SK-N-SH (cell line): Measurements from ENCODE around the gene MAD1L1. TPM values are rescaled to one million over a fixed set of nuclear protein-coding genes. Genes with fewer than 3 reads are reported as not detected.

ENCODE experiments used
- CTCF ChIA-PET: fragments of 300-600, 350-600 bp; formaldehyde crosslinking; extraction: SDS; loops from one replicate; lab custom pipeline; 2021; lab: Yijun Ruan, JAX
- POLR2A ChIA-PET: fragments of 350-600 bp; sonication (Branson Sonifier 250); formaldehyde crosslinking; extraction: SDS; loops from one replicate; lab custom pipeline; 2020; ENCODE audit warnings: antibody characterized with exemption, inconsistent platforms; lab: Yijun Ruan, JAX
- DNase-seq: peaks from one replicate; pipeline ENCODE4 v3.0.0; 2012
- H2AFZ ChIP-seq: fragments of 200-600 bp; sonication (generic); 2 replicates; pipeline ENCODE4 v1.8.1; 2016; ENCODE audit warnings: antibody characterized with exemption, mild to moderate bottlenecking, low read depth
- H3F3A ChIP-seq: fragments of 200-600 bp; sonication (generic); replicated peaks from 2 replicates; pipeline ENCODE3; 2016; ENCODE audit warnings: antibody characterized with exemption, mild to moderate bottlenecking; ENCODE audit not compliant: insufficient read depth
- H3K27ac ChIP-seq, 2 experiments: fragments of 200-500 bp in 1 of 2; fragments of 200-600 bp in 1 of 2; sonication (Bioruptor generic) in 1 of 2; sonication (generic), shearing (Covaris generic) in 1 of 2; 2 replicates each; pipeline versions ENCODE4 v1.5.1 to v1.6.1; 2014 to 2016; ENCODE audit warnings: low read depth in 2 of 2, inconsistent platforms in 1 of 2, low read length in 1 of 2, mild to moderate bottlenecking in 1 of 2, mixed read lengths in 1 of 2
- H3K27me3 ChIP-seq: fragments of 200-600 bp; sonication (generic), shearing (Covaris generic); 2 replicates; pipeline ENCODE4 v1.6.1; 2016; ENCODE audit warnings: mixed run types; ENCODE audit not compliant: insufficient read depth
- H3K36me3 ChIP-seq, 2 experiments: fragments of 200-500 bp in 1 of 2; fragments of 200-600 bp in 1 of 2; sonication (Bioruptor generic) in 1 of 2; sonication (generic) in 1 of 2; replicated peaks in 1 of 2; 2 replicates each; pipeline versions ENCODE3 to v1.5.1; 2014 to 2016; ENCODE audit warnings: low read length in 1 of 2, mild to moderate bottlenecking in 1 of 2; ENCODE audit not compliant: insufficient read depth in 2 of 2, control insufficient read depth in 1 of 2
- H3K4me1 ChIP-seq, 2 experiments: fragments of 200-500 bp in 1 of 2; fragments of 200-600 bp in 1 of 2; sonication (Bioruptor generic) in 1 of 2; sonication (generic), shearing (Covaris generic) in 1 of 2; 2 replicates each; pipeline versions ENCODE4 v1.5.1 to v1.6.1; 2014 to 2016; ENCODE audit warnings: low read depth in 1 of 2, low read length in 1 of 2, mixed run types in 1 of 2; ENCODE audit not compliant: insufficient read depth in 2 of 2, control insufficient read depth in 1 of 2
- H3K4me2 ChIP-seq: fragments of 200-600 bp; sonication (generic), shearing (Covaris generic); 2 replicates; pipeline ENCODE4 v1.6.1; 2017; ENCODE audit warnings: mixed run types
- H3K4me3 ChIP-seq, 2 experiments: fragments of 200-500 bp in 1 of 2; fragments of 200-600 bp in 1 of 2; sonication (Bioruptor generic) in 1 of 2; sonication (generic), shearing (Covaris generic) in 1 of 2; 2 replicates each; pipeline versions ENCODE4 v1.5.1 to v1.8.1; 2014 to 2016; ENCODE audit warnings: low read depth in 2 of 2, inconsistent platforms in 1 of 2, low read length in 1 of 2, mild to moderate bottlenecking in 1 of 2, mixed read lengths in 1 of 2, moderate library complexity in 1 of 2
- H3K79me2 ChIP-seq: fragments of 200-600 bp; sonication (generic); 2 replicates; pipeline ENCODE4 v1.8.1; 2017; ENCODE audit warnings: mild to moderate bottlenecking; ENCODE audit not compliant: insufficient read depth
- H3K9ac ChIP-seq: fragments of 200-600 bp; sonication (generic); 2 replicates; pipeline ENCODE4 v1.6.1; 2017; ENCODE audit warnings: mixed run types
- H3K9me2 ChIP-seq: fragments of 200-600 bp; sonication (generic); 2 replicates; pipeline ENCODE4 v1.6.1; 2017; ENCODE audit warnings: mixed run types
- H3K9me3 ChIP-seq: fragments of 200-600 bp; sonication (generic); 2 replicates; pipeline ENCODE4 v1.6.1; 2017; ENCODE audit warnings: mixed run types, mild to moderate bottlenecking, moderate library complexity
- H4K20me1 ChIP-seq: fragments of 200-600 bp; sonication (generic); 2 replicates; pipeline ENCODE4 v1.6.1; 2017; ENCODE audit warnings: mild to moderate bottlenecking, mixed run types; ENCODE audit not compliant: insufficient read depth
- CHD2 ChIP-seq: fragments of 150-350 bp; IDR thresholded peaks from 2 replicates; pipeline ENCODE4 v1.6.1; 2018; ENCODE audit warnings: low read length; ENCODE audit not compliant: partially characterized antibody
- ELF1 ChIP-seq: IDR thresholded peaks from 2 replicates; pipeline ENCODE4 v1.4.0; 2012
- FOSL2 ChIP-seq: IDR thresholded peaks from 2 replicates; pipeline ENCODE4 v1.4.0; 2012; ENCODE audit warnings: low read depth, mild to moderate bottlenecking, moderate library complexity, borderline replicate concordance
- FOXJ3 ChIP-seq: sonication (generic); formaldehyde crosslinking; IDR thresholded peaks from 2 replicates; pipeline ENCODE4 v1.5.1; 2020; ENCODE audit warnings: mild to moderate bottlenecking, missing genetic modification reagents
- FOXM1 ChIP-seq: IDR thresholded peaks from 2 replicates; pipeline ENCODE4 v1.4.0; 2012; ENCODE audit warnings: low read depth, mild to moderate bottlenecking
- GABPA ChIP-seq: IDR thresholded peaks from 2 replicates; pipeline ENCODE4 v1.4.0; 2012; ENCODE audit warnings: low read depth, mild to moderate bottlenecking
- MAX ChIP-seq: IDR thresholded peaks from 2 replicates; pipeline ENCODE4 v1.4.0; 2012; ENCODE audit warnings: low read depth
- MXI1 ChIP-seq: IDR thresholded peaks from 2 replicates; pipeline ENCODE4 v1.6.1; 2012; ENCODE audit warnings: mild to moderate bottlenecking, low read depth, low read length, improper control_type of control experiment
- NFIC ChIP-seq: IDR thresholded peaks from 2 replicates; pipeline ENCODE4 v1.4.0; 2012; ENCODE audit warnings: borderline replicate concordance
- NRF1 ChIP-seq: IDR thresholded peaks from 2 replicates; pipeline ENCODE4 v1.6.1; 2012; ENCODE audit warnings: low read depth, mild to moderate bottlenecking, low read length
- POLR2AphosphoS5 ChIP-seq: IDR thresholded peaks from 2 replicates; pipeline ENCODE4 v1.6.1; 2012; ENCODE audit warnings: low read depth, low read length
- SIN3A ChIP-seq: IDR thresholded peaks from 2 replicates; pipeline ENCODE4 v1.6.1; 2012; ENCODE audit warnings: low read depth, mild to moderate bottlenecking, low read length, moderate library complexity, borderline replicate concordance
- WGBS: methylation state at CpG from one replicate; pipeline ENCODE4 v1.1.6; 2017; ENCODE audit warnings: low lambda C conversion rate; 5-methylcytosine and 5-hydroxymethylcytosine counted together
- polyA plus RNA-seq, 3 experiments: library from polyadenylated mRNA; depleted of rRNA; stranded (reverse); fragments of >200 nt; gene quantifications; 2 replicates each; pipeline ENCODE4 v1.2.3, GENCODE V29; 2012
- TF ChIP-seq, protein P1 (sequence below): IDR thresholded peaks from 2 replicates; pipeline ENCODE4 v1.4.0; 2012; ENCODE audit warnings: low read depth, borderline replicate concordance
- TF ChIP-seq, protein P2 (sequence below): IDR thresholded peaks from 2 replicates; pipeline ENCODE4 v1.4.0; 2012; ENCODE audit warnings: low read depth, borderline replicate concordance
- TF ChIP-seq, protein P3 (sequence below): fragments of 150-350 bp; IDR thresholded peaks from 2 replicates; pipeline ENCODE4 v1.6.1; 2017; ENCODE audit warnings: antibody characterized with exemption, low read length, low read depth, borderline replicate concordance
- TF ChIP-seq, protein P4 (sequence below): fragments of 150-350 bp; IDR thresholded peaks from 2 replicates; pipeline ENCODE4 v1.6.1; 2016; ENCODE audit warnings: mild to moderate bottlenecking, low read depth, low read length

The MAD1L1 gene
- polyA plus RNA-seq, 1 of the 3 experiments (the other 2 are of a cell fraction), result 46.2 TPM

GRCh38 chr7:2098496-2098895 lies 134.2 kb downstream of the MAD1L1 start:
- no peak overlapping the region for H3K9ac ChIP-seq
- no peaks in the 10 kb centered on the region for H3K27me3 ChIP-seq
- peaks cover 10 to 36% of the 10 kb centered on the region in 2 experiments; a peak in 3 of 4 replicates for H3K4me1 ChIP-seq
- POLR2A ChIA-PET, result no interaction called here
- no peak overlapping the region for H3K27ac ChIP-seq
- H3K36me3 ChIP-seq, result no peaks in the 10 kb centered on the region
- TF ChIP-seq, protein P1, sequence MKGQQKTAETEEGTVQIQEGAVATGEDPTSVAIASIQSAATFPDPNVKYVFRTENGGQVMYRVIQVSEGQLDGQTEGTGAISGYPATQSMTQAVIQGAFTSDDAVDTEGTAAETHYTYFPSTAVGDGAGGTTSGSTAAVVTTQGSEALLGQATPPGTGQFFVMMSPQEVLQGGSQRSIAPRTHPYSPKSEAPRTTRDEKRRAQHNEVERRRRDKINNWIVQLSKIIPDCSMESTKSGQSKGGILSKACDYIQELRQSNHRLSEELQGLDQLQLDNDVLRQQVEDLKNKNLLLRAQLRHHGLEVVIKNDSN, result no peak
- TF ChIP-seq NRF1 (no peak), MAX (no peak), GABPA (no peak), ELF1 (no peak), SIN3A (no peak), FOXJ3 (CRISPR knock-in tag) (no peak)
- TF ChIP-seq, protein P2, sequence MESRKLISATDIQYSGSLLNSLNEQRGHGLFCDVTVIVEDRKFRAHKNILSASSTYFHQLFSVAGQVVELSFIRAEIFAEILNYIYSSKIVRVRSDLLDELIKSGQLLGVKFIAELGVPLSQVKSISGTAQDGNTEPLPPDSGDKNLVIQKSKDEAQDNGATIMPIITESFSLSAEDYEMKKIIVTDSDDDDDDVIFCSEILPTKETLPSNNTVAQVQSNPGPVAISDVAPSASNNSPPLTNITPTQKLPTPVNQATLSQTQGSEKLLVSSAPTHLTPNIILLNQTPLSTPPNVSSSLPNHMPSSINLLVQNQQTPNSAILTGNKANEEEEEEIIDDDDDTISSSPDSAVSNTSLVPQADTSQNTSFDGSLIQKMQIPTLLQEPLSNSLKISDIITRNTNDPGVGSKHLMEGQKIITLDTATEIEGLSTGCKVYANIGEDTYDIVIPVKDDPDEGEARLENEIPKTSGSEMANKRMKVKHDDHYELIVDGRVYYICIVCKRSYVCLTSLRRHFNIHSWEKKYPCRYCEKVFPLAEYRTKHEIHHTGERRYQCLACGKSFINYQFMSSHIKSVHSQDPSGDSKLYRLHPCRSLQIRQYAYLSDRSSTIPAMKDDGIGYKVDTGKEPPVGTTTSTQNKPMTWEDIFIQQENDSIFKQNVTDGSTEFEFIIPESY, result no peak
- TF ChIP-seq, all 33 proteins: peak for 0
- Histone ChIP-seq H3K9me2 (no peaks in the 10 kb centered on the region), H3K9me3 (no peaks in the 10 kb centered on the region), H3F3A (no peaks in the 10 kb centered on the region), H3K4me3 (no peak overlapping the region), H3K79me2 (no peaks in the 10 kb centered on the region; the same call in 1 of the 2 replicates), H4K20me1 (no peaks in the 10 kb centered on the region), H2AFZ (no peak overlapping the region), H3K4me2 (no peak overlapping the region)
- CTCF ChIA-PET, result interaction anchor here (1.4 to 2.8 kb wide), 4 partner anchors 14 to 49 kb away, joined by 3 to 10 read pairs (median 8); no protein-coding TSS in a partner anchor
- DNase-seq, result no peak
- 94% methylated on average over 14 of the region's 16 CpGs for WGBS

- 99% methylated on average over 12 of the region's 18 CpGs for WGBS
- H3K27ac ChIP-seq, result no peak overlapping the region
Measured at GRCh38 chr7:2098056-2098455, 134.7 kb downstream of the MAD1L1 start.

More at GRCh38 chr7:2098056-2098455, 134.7 kb downstream of the MAD1L1 start:
- no peaks in the 10 kb centered on the region for H3K9me3 ChIP-seq
- no peaks in the 10 kb centered on the region for H3K9me2 ChIP-seq
- no peak for DNase-seq
- H4K20me1 ChIP-seq, result no peaks in the 10 kb centered on the region
- CTCF ChIA-PET, result interaction anchor here (2.8 kb wide), 1 partner anchor 30 kb away, joined by 10 read pairs; no protein-coding TSS in a partner anchor
- H3K4me1 ChIP-seq, result peaks cover 10 to 32% of the 10 kb centered on the region in 2 experiments; a peak in 3 of 4 replicates
- no peak overlapping the region for H3K4me3 ChIP-seq
- no peak overlapping the region for H3K4me2 ChIP-seq
- POLR2A ChIA-PET, result no interaction called here
- H3K36me3 ChIP-seq, result no peaks in the 10 kb centered on the region
- no peaks in the 10 kb centered on the region; the same call in 1 of the 2 replicates for H3K79me2 ChIP-seq
- no peak overlapping the region for H2AFZ ChIP-seq
- H3K27me3 ChIP-seq, result no peaks in the 10 kb centered on the region
- TF ChIP-seq MXI1 (no peak), NFIC (no peak), FOXM1 (no peak), POLR2AphosphoS5 (no peak), ELF1 (no peak), FOXJ3 (CRISPR knock-in tag) (no peak), MAX (no peak), CHD2 (no peak), FOSL2 (no peak)
- TF ChIP-seq, protein P3, sequence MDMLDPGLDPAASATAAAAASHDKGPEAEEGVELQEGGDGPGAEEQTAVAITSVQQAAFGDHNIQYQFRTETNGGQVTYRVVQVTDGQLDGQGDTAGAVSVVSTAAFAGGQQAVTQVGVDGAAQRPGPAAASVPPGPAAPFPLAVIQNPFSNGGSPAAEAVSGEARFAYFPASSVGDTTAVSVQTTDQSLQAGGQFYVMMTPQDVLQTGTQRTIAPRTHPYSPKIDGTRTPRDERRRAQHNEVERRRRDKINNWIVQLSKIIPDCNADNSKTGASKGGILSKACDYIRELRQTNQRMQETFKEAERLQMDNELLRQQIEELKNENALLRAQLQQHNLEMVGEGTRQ, result no peak
- TF ChIP-seq, protein P4, sequence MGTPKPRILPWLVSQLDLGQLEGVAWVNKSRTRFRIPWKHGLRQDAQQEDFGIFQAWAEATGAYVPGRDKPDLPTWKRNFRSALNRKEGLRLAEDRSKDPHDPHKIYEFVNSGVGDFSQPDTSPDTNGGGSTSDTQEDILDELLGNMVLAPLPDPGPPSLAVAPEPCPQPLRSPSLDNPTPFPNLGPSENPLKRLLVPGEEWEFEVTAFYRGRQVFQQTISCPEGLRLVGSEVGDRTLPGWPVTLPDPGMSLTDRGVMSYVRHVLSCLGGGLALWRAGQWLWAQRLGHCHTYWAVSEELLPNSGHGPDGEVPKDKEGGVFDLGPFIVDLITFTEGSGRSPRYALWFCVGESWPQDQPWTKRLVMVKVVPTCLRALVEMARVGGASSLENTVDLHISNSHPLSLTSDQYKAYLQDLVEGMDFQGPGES, result no peak
- TF ChIP-seq, protein P1, result no peak
- H3F3A ChIP-seq, result no peaks in the 10 kb centered on the region
- H3K9ac ChIP-seq, result no peak overlapping the region
